Measurements from ENCODE around the gene SRGAP1.
"Not testable (repeated sequence)": the region's sequence is repeated elsewhere in the genome, so short reads cannot be mapped to it uniquely, and the experiment has no call there.

SRGAP1 gene

GRCh38 chr12:64122995-64123394 lies 278.5 kb downstream of the SRGAP1 start:
- DNase-seq (ENCODE audit: low spot score): no peak

- no peak for DNase-seq (ENCODE audit: low spot score)
Measured at GRCh38 chr12:64123448-64123847, 278.9 kb downstream of the SRGAP1 start.

- no peak for DNase-seq (ENCODE audit: low spot score)
Measured at GRCh38 chr12:64124511-64125197, 280.2 kb downstream of the SRGAP1 start.

- DNase-seq (ENCODE audit: low spot score): no peak
Measured at GRCh38 chr12:64125913-64126312, 281.4 kb downstream of the SRGAP1 start.

- DNase-seq (ENCODE audit: low spot score): no peak
Measured at GRCh38 chr12:64127811-64128210, 283.3 kb downstream of the SRGAP1 start.

- no peak for DNase-seq (ENCODE audit: low spot score)
Measured at GRCh38 chr12:64128366-64128765, 283.9 kb downstream of the SRGAP1 start.

GRCh38 chr12:64130476-64130875 lies 286.0 kb downstream of the SRGAP1 start:
- not testable (repeated sequence) for DNase-seq (ENCODE audit: low spot score)

- DNase-seq (ENCODE audit: low spot score): not testable (repeated sequence)
Measured at GRCh38 chr12:64131456-64131855, 287.0 kb downstream of the SRGAP1 start.

GRCh38 chr12:64132672-64133071 lies 288.2 kb downstream of the SRGAP1 start:
- DNase-seq (ENCODE audit: low spot score): not testable (repeated sequence)

- no peak for DNase-seq (ENCODE audit: low spot score)
Measured at GRCh38 chr12:64137117-64137516, 292.6 kb downstream of the SRGAP1 start.

- DNase-seq (ENCODE audit: low spot score): no peak
Measured at GRCh38 chr12:64139021-64139420, 294.5 kb downstream of the SRGAP1 start.

GRCh38 chr12:64142382-64142781 lies 297.9 kb downstream of the SRGAP1 start:
- DNase-seq (ENCODE audit: low spot score): no peak

GRCh38 chr12:64142784-64143183 lies 298.3 kb downstream of the SRGAP1 start:
- DNase-seq (ENCODE audit: low spot score): no peak

- no peak for DNase-seq (ENCODE audit: low spot score)
Measured at GRCh38 chr12:64145226-64145625, 300.7 kb downstream of the SRGAP1 start.

- no peak for DNase-seq (ENCODE audit: low spot score)
Measured at GRCh38 chr12:64147011-64147631, 302.6 kb downstream of the SRGAP1 start.

GRCh38 chr12:64147875-64148274 lies 303.4 kb downstream of the SRGAP1 start:
- no peak for DNase-seq (ENCODE audit: low spot score)

GRCh38 chr12:64154677-64155076 lies 310.2 kb downstream of the SRGAP1 start:
- DNase-seq (ENCODE audit: low spot score): no peak

- no peak for DNase-seq (ENCODE audit: low spot score)
Measured at GRCh38 chr12:64157110-64157509, 312.6 kb downstream of the SRGAP1 start.

GRCh38 chr12:64160021-64160710 lies 315.7 kb downstream of the SRGAP1 start:
- DNase-seq (ENCODE audit: low spot score): no peak

GRCh38 chr12:64160711-64161060 lies 316.2 kb downstream of the SRGAP1 start:
- DNase-seq (ENCODE audit: low spot score): no peak

GRCh38 chr12:64166606-64167005 lies 322.1 kb downstream of the SRGAP1 start:
- DNase-seq (ENCODE audit: low spot score): not testable (repeated sequence)

GRCh38 chr12:64167041-64167440 lies 322.5 kb downstream of the SRGAP1 start:
- DNase-seq (ENCODE audit: low spot score): not testable (repeated sequence)

GRCh38 chr12:64170024-64170423 lies 325.5 kb downstream of the SRGAP1 start:
- DNase-seq (ENCODE audit: low spot score): no peak
